Gastroesophageal sphincter (tissue), 4 donors: ENCODE results near the gene OSGIN1. TPM values are rescaled to one million over a fixed set of nuclear protein-coding genes. Genes with fewer than 3 reads are reported as not detected.
A peak's percentile ranks its signal among the peaks of the same experiment; 100 is the strongest.

Experiments
- ATAC-seq: fragments of 150-250 bp; one replicate; pipeline ENCODE4 v1.9.1; 2016; ENCODE audit warnings: mild to moderate bottlenecking, moderate library complexity
- H3K27ac ChIP-seq, 4 donors: fragments of 200-600 bp; sonication (generic) in 3 of 4; 1 replicate in 3 of 4; 2 replicates in 1 of 4; pipeline ENCODE4 v1.5.1; 2016 to 2019
- H3K27me3 ChIP-seq: fragments of 200-600 bp; sonication (generic); one replicate; pipeline ENCODE4 v1.5.1; 2019
- H3K36me3 ChIP-seq, 2 donors: fragments of 200-600 bp; sonication (generic); one replicate each; pipeline ENCODE4 v1.5.1; 2019; ENCODE audit warnings: control low read depth in 1 of 2
- H3K4me1 ChIP-seq, 3 donors: fragments of 200-600 bp; sonication (generic); 1 replicate in 2 of 3; 2 replicates in 1 of 3; pipeline ENCODE4 v1.5.1; 2016 to 2019; ENCODE audit warnings: control low read depth in 2 of 3
- H3K4me3 ChIP-seq, 2 donors: fragments of 200-600 bp; sonication (generic); one replicate each; pipeline ENCODE4 v1.5.1; 2019; ENCODE audit warnings: mild to moderate bottlenecking in 1 of 2, moderate library complexity in 1 of 2
- H3K9me3 ChIP-seq, 3 donors: fragments of 200-600 bp; sonication (generic); one replicate each; pipeline ENCODE4 v1.5.1; 2017 to 2019; ENCODE audit warnings: control low read depth in 2 of 3
- EP300 ChIP-seq: sonication (generic); formaldehyde crosslinking; IDR thresholded peaks from one replicate; pipeline ENCODE4 v1.6.1; 2017; ENCODE audit warnings: antibody characterized with exemption, mild to moderate bottlenecking
- POLR2A ChIP-seq, 2 donors: fragments of 450-650 bp; IDR thresholded peaks; one replicate each; pipeline ENCODE4 v1.6.1; 2017; ENCODE audit warnings: antibody characterized with exemption in 2 of 2, mild to moderate bottlenecking in 2 of 2, moderate library complexity in 1 of 2
- POLR2AphosphoS5 ChIP-seq: sonication (generic); formaldehyde crosslinking; IDR thresholded peaks from one replicate; pipeline ENCODE4 v1.6.1; 2017; ENCODE audit warnings: antibody characterized with exemption
- WGBS, 2 donors: methylation state at CpG; one replicate each; pipeline ENCODE4 v1.1.5; 2018; ENCODE audit warnings: low coverage in 1 of 2; 5-methylcytosine and 5-hydroxymethylcytosine counted together
- total RNA-seq, 4 donors: library from RNA; depleted of rRNA; stranded (reverse); fragments of >200 nt; gene quantifications; one replicate each; pipeline ENCODE4 v1.1.0, GENCODE V29; 2016
- TF ChIP-seq, protein P1 (sequence below), 4 experiments: fragments of 200-600 bp in 2 of 4; fragments of 450-650 bp in 2 of 4; sonication (generic) in 1 of 4; IDR thresholded peaks; one replicate each; pipeline ENCODE4 v1.5.1; 2017 to 2019; ENCODE audit warnings: antibody characterized with exemption in 4 of 4, mild to moderate bottlenecking in 2 of 4, moderate library complexity in 2 of 4

The OSGIN1 gene, protein sequence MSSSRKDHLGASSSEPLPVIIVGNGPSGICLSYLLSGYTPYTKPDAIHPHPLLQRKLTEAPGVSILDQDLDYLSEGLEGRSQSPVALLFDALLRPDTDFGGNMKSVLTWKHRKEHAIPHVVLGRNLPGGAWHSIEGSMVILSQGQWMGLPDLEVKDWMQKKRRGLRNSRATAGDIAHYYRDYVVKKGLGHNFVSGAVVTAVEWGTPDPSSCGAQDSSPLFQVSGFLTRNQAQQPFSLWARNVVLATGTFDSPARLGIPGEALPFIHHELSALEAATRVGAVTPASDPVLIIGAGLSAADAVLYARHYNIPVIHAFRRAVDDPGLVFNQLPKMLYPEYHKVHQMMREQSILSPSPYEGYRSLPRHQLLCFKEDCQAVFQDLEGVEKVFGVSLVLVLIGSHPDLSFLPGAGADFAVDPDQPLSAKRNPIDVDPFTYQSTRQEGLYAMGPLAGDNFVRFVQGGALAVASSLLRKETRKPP
- 10 to 100 TPM in 2 of 4 donors, 1 to 10 TPM in 2; 7.9 to 12.5 (median 9.4) TPM for total RNA-seq

DNA sequence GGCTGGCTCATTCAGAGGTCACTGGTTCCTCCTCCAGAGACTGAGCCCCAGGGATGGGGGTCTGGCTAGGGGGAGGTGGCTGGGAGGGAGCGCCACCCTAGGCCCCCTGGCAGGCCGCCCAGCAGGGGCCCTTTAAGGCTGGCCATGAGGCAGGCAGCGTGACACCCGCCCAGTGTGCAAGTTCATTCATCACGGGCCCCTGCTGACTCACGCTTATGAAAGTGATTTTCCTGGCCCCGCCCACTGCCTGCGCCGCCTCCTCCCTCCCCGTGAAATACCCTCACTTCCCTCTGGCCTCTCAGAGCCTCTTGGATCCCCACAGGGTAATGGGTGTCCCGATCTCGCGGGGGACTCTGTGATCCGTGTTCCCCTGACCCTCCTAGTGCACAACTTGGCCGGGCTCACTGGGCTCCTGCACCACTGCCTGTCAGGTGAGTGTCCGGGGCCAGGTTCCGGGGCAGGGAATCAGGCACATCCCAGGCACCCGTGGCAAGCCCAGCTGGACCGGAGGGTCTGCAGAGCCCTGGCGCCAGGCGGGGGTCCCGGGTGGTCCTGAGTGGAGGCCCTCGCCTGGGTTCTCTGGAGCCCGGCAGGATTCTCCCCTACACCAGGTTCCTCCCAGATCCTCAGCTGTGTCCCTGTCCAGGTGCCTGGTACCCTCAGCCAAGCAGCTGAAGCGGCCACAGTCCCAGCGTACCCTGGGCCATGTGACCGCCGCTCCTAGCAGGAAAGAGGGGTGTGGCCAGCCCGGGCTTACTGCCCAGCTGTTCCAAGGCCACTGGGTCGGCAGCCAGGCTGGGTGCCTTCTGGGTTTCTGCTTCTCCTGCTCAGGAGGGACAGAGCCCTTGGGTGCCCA, at the start of gene OSGIN1:
TSS of gene OSGIN1 (plus strand) at position 301 of the 856 bp plus-strand sequence. CDS start 4,432 bp downstream, outside the sequence.
- peak within 1 kb of the TSS; percentile 87 to 97 (median 95) for H3K27ac ChIP-seq
- TF ChIP-seq, protein P1, sequence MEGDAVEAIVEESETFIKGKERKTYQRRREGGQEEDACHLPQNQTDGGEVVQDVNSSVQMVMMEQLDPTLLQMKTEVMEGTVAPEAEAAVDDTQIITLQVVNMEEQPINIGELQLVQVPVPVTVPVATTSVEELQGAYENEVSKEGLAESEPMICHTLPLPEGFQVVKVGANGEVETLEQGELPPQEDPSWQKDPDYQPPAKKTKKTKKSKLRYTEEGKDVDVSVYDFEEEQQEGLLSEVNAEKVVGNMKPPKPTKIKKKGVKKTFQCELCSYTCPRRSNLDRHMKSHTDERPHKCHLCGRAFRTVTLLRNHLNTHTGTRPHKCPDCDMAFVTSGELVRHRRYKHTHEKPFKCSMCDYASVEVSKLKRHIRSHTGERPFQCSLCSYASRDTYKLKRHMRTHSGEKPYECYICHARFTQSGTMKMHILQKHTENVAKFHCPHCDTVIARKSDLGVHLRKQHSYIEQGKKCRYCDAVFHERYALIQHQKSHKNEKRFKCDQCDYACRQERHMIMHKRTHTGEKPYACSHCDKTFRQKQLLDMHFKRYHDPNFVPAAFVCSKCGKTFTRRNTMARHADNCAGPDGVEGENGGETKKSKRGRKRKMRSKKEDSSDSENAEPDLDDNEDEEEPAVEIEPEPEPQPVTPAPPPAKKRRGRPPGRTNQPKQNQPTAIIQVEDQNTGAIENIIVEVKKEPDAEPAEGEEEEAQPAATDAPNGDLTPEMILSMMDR (IDR thresholded peaks at IDR 0.05): peak in 1 of 4 experiments; percentile 8
- TF ChIP-seq POLR2A (IDR thresholded peaks at IDR 0.05): peak; percentile 71 to 85
- TF ChIP-seq EP300: no peak
- TF ChIP-seq POLR2AphosphoS5: peak; percentile 81
- H3K4me3 ChIP-seq: peak within 1 kb of the TSS; percentile 56 to 71
- H3K27me3 ChIP-seq: no peaks in the 10 kb centered on the region
- peaks cover 0 to 18% of the 10 kb centered on the region in 2 donors for H3K36me3 ChIP-seq
- WGBS, 2 donors: 1% methylated on average over 12 of the region's 30 CpGs; no CpG with 5 or more reads in 1 of the 2 donors
- peaks cover 0 to 50% (median 14%) of the 10 kb centered on the region in 3 donors for H3K4me1 ChIP-seq
- peak; percentile 94 for ATAC-seq
- H3K9me3 ChIP-seq: no peaks in the 10 kb centered on the region

- Histone ChIP-seq H3K27me3 (no peaks in the 10 kb centered on the region), H3K9me3 (no peaks in the 10 kb centered on the region), H3K4me1 (peaks cover 4 to 62% (median 22%) of the 10 kb centered on the region in 3 donors), H3K36me3 (peaks cover 0 to 27% of the 10 kb centered on the region in 2 donors), H3K4me3 (no peak overlapping the region), H3K27ac (peak overlapping the region in 3 of 4 donors; percentile 76 to 88 (median 77))
- ATAC-seq: peak; percentile 67
- TF ChIP-seq POLR2AphosphoS5 (peak; percentile 57), POLR2A (IDR thresholded peaks at IDR 0.05) (no peak), EP300 (no peak)
- TF ChIP-seq, protein P1 (IDR thresholded peaks at IDR 0.05): no peak
- 19% methylated on average over 5 of the region's 10 CpGs; no CpG with 5 or more reads in 1 of the 2 donors for WGBS, 2 donors
These were observed 49.3 kb upstream of the OSGIN1 start for GRCh38 chr16:83903751-83904150.

- WGBS, 2 donors: 76 to 90% methylated on average over 2 to 8 of the region's 8 CpGs
- Histone ChIP-seq H3K4me3 (no peak overlapping the region), H3K27ac (no peak overlapping the region), H3K4me1 (peaks cover 0 to 42% (median 10%) of the 10 kb centered on the region in 3 donors), H3K9me3 (no peaks in the 10 kb centered on the region), H3K27me3 (no peaks in the 10 kb centered on the region), H3K36me3 (peaks cover 0 to 51% of the 10 kb centered on the region in 2 donors)
- TF ChIP-seq, protein P1 (IDR thresholded peaks at IDR 0.05): no peak
- no peak for TF ChIP-seq POLR2AphosphoS5
- TF ChIP-seq EP300: no peak
- no peak for TF ChIP-seq POLR2A (IDR thresholded peaks at IDR 0.05)
- ATAC-seq: no peak
These were observed 46.4 kb upstream of the OSGIN1 start for GRCh38 chr16:83906683-83907082.

DNA sequence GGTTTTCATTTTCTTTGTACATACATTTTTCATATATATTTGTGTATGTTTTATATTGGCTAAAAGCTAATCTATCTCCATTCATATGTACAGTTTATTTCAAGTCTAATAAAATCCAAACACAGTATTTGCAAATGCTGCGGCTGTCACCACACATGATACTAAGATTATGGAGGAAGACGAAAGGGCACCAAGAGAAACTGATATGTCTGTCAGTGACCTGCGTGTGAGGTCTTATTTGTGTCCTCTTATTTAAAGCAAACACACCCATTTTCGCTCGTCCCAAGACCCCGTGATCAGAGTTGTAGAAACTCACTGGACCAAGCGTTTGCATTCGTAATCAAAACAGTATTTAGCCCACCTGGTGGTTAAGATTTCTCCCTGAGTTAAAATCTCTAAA, 45.9 kb upstream of the OSGIN1 start:
- Histone ChIP-seq H3K27ac (peak overlapping the region in 1 of 4 donors; percentile 15), H3K4me1 (peaks cover 0 to 38% (median 10%) of the 10 kb centered on the region in 3 donors), H3K4me3 (no peak overlapping the region), H3K27me3 (no peaks in the 10 kb centered on the region), H3K36me3 (peaks cover 0 to 54% of the 10 kb centered on the region in 2 donors), H3K9me3 (no peaks in the 10 kb centered on the region)
- TF ChIP-seq POLR2A (IDR thresholded peaks at IDR 0.05): no peak
- TF ChIP-seq, protein P1 (IDR thresholded peaks at IDR 0.05): no peak
- no peak for TF ChIP-seq POLR2AphosphoS5
- no peak for TF ChIP-seq EP300
- ATAC-seq: no peak
- 88 to 90% methylated on average over 4 to 8 of the region's 8 CpGs for WGBS, 2 donors
